Measurements from ENCODE around the gene DBT. TPM values are rescaled to one million over a fixed set of nuclear protein-coding genes. Genes with fewer than 3 reads are reported as not detected.

The DBT gene
- total and polyA plus RNA-seq, 10 of the 15 experiments (the other 5 are each of a cell fraction or from before 2014, with no cell fraction given) = 2.1 to 15.9 (median 6.9) TPM

DNA sequence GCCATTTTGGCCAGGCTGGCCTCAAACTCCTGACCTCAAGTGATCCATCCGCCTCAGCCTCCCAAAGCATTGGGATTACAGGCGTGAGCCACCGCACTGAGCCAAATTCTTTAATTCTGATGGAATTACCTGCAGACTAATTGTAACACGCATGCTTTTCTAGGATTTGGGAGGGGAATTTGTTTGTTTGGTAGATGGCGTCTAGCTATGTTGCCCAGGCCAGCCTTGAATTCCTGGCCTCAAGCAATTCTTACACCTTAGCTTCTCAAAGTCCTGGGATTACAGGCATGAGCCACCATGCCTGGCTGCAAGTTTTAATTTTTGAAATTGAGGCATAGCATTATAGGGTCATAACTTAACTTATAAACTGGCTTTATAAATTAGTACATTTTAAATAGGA, 35.0 kb upstream of the DBT start:
- H3K4me2 ChIP-seq (ENCODE audit: control insufficient read depth, insufficient read depth) = no peak overlapping the region
- H3K36me3 ChIP-seq (ENCODE audit: control insufficient read depth in 2 of 2, insufficient read depth in 2 of 2, low read length in 1 of 2) = peaks cover 4 to 32% of the 10 kb centered on the region in 2 experiments
- intact Hi-C loops (cut with micrococcal nuclease; ENCODE audit: unreplicated experiment) (no loop called here), in situ Hi-C loops (cut with MboI) (no loop called here)
- over 99% methylated on average over 5 of the region's 5 CpGs for WGBS (ENCODE audit: insufficient coverage, insufficient replicate concordance, low lambda C conversion rate, missing lambda C conversion rate)
- H3K27ac ChIP-seq (ENCODE audit: control insufficient read depth, insufficient read depth) = no peak overlapping the region
- no peak overlapping the region for H3K9ac ChIP-seq (ENCODE audit: control insufficient read depth, insufficient read depth, low read length)
- H3K79me2 ChIP-seq (ENCODE audit: control insufficient read depth, insufficient read depth, low read length) = no peaks in the 10 kb centered on the region
- H4K20me1 ChIP-seq (ENCODE audit: control insufficient read depth, insufficient read depth) = no peaks in the 10 kb centered on the region
- BruUV-seq (replicated peaks) = no TSS peak
- TF ChIP-seq FOS (IDR thresholded peaks at IDR 0.05; ENCODE audit: borderline replicate concordance, extremely low read depth, insufficient read length) = no peak
- RAD21 ChIA-PET (ENCODE audit: unreplicated experiment) = no interaction called here
- no peak overlapping the region for H2AFZ ChIP-seq (ENCODE audit: control insufficient read depth, low read depth, low read length)
- ATAC-seq = no peak
- no peak for FAIRE-seq
- no peak overlapping the region for H3K4me3 ChIP-seq
- no peaks in the 10 kb centered on the region for H3K4me1 ChIP-seq (ENCODE audit: control insufficient read depth, insufficient read depth, low read length)
- DNase-seq (ENCODE audit: low read depth, low spot score) = no peak
- CTCF ChIA-PET = interaction anchor here (0.6 kb wide), 1 partner anchor 171 kb away, joined by 3 read pairs; no protein-coding TSS in a partner anchor
- H3K9me3 ChIP-seq (replicated peaks; ENCODE audit: control insufficient read depth, insufficient read depth, low read length) = no peaks in the 10 kb centered on the region
- POLR2A ChIA-PET = no interaction called here
- SMC1A ChIA-PET (ENCODE audit: uncharacterized antibody, unreplicated experiment) = interaction anchor here (0.6 to 1.2 kb wide), 3 partner anchors 63 to 485 kb away, joined by 3 read pairs; no protein-coding TSS in a partner anchor
- H3K27me3 ChIP-seq (replicated peaks in 1 of 2; ENCODE audit: control insufficient read depth in 2 of 2, insufficient read depth in 2 of 2, low read length in 1 of 2) = no peaks in the 10 kb centered on the region

- FAIRE-seq = no peak
- Histone ChIP-seq H3K27ac (ENCODE audit: control insufficient read depth, insufficient read depth) (no peak overlapping the region), H3K9ac (ENCODE audit: control insufficient read depth, insufficient read depth, low read length) (no peak overlapping the region), H3K4me1 (ENCODE audit: control insufficient read depth, insufficient read depth, low read length) (no peaks in the 10 kb centered on the region), H4K20me1 (ENCODE audit: control insufficient read depth, insufficient read depth) (no peaks in the 10 kb centered on the region), H3K9me3 (replicated peaks; ENCODE audit: control insufficient read depth, insufficient read depth, low read length) (no peaks in the 10 kb centered on the region), H3K4me2 (ENCODE audit: control insufficient read depth, insufficient read depth) (no peak overlapping the region), H3K27me3 (replicated peaks in 1 of 2; ENCODE audit: control insufficient read depth in 2 of 2, insufficient read depth in 2 of 2, low read length in 1 of 2) (no peaks in the 10 kb centered on the region), H3K36me3 (ENCODE audit: control insufficient read depth in 2 of 2, insufficient read depth in 2 of 2, low read length in 1 of 2) (peaks cover 3 to 20% of the 10 kb centered on the region in 2 experiments; a peak in 3 of 4 replicates), H3K79me2 (ENCODE audit: control insufficient read depth, insufficient read depth, low read length) (no peaks in the 10 kb centered on the region), H3K4me3 (no peak overlapping the region), H2AFZ (ENCODE audit: control insufficient read depth, low read depth, low read length) (no peak overlapping the region)
- BruUV-seq (replicated peaks) = no TSS peak
- no peak for ATAC-seq
- ChIA-PET RAD21 (ENCODE audit: unreplicated experiment) (interaction anchor here (0.6 kb wide), 1 partner anchor 576 kb away, joined by 3 read pairs; no protein-coding TSS in a partner anchor), CTCF (interaction anchor here (0.8 to 1.6 kb wide), 2 partner anchors 78 kb away, joined by 4 to 7 read pairs; no protein-coding TSS in a partner anchor), POLR2A (interaction anchor here (1.1 kb wide), 1 partner anchor 73 kb away, joined by 3 read pairs; no protein-coding TSS in a partner anchor), SMC1A (ENCODE audit: uncharacterized antibody, unreplicated experiment) (interaction anchor here (1.1 to 1.3 kb wide), 2 partner anchors 76 to 78 kb away, joined by 3 to 6 read pairs; no protein-coding TSS in a partner anchor)
- intact Hi-C loops (cut with micrococcal nuclease; ENCODE audit: unreplicated experiment) = loop anchor here (5.0 to 10.0 kb wide), 2 partner anchors 475 to 587 kb away; no protein-coding TSS in a partner anchor
- in situ Hi-C loops (cut with MboI) = loop anchor here (10.0 kb wide), 1 partner anchor 585 kb away; no protein-coding TSS in a partner anchor
- DNase-seq (ENCODE audit: low read depth, low spot score) = no peak
- 100% methylated on average over 2 of the region's 2 CpGs for WGBS (ENCODE audit: insufficient coverage, insufficient replicate concordance, low lambda C conversion rate, missing lambda C conversion rate)
- no peak for TF ChIP-seq POU2F2 (IDR thresholded peaks at IDR 0.05; ENCODE audit: borderline replicate concordance, low read depth, low read length)
- no peak for TF ChIP-seq CBFB (IDR thresholded peaks at IDR 0.05; ENCODE audit: low read depth)
- TF ChIP-seq POLR2AphosphoS5 (IDR thresholded peaks at IDR 0.05; ENCODE audit: low read length) = no peak
- TF ChIP-seq ZNF384 (IDR thresholded peaks at IDR 0.05; ENCODE audit: borderline replicate concordance, low read depth, low read length) = no peak
- no peak for TF ChIP-seq SRF (IDR thresholded peaks at IDR 0.05; ENCODE audit: low read depth in 2 of 2, low read length in 2 of 2)
- TF ChIP-seq MEF2B (IDR thresholded peaks at IDR 0.05; ENCODE audit: partially characterized antibody, poor library complexity, severe bottlenecking) = no peak
- no peak for TF ChIP-seq WRNIP1 (IDR thresholded peaks at IDR 0.05; ENCODE audit: borderline replicate concordance, low read depth, low read length)
- no peak for TF ChIP-seq RB1 (IDR thresholded peaks at IDR 0.05; ENCODE audit: borderline replicate concordance)
- TF ChIP-seq PAX8 (IDR thresholded peaks at IDR 0.05) = no peak
- no peak for TF ChIP-seq EP300 (IDR thresholded peaks at IDR 0.05; ENCODE audit: borderline replicate concordance in 1 of 2, control insufficient read depth in 1 of 2, low read depth in 2 of 2, low read length in 2 of 2)
- no peak for TF ChIP-seq MTA2 (IDR thresholded peaks at IDR 0.05; ENCODE audit: low read depth)
- TF ChIP-seq BCL11A (IDR thresholded peaks at IDR 0.05; ENCODE audit: low read depth, low read length) = no peak
- no peak for TF ChIP-seq FOXM1 (IDR thresholded peaks at IDR 0.05; ENCODE audit: low read depth, low read length)
- TF ChIP-seq TAF1 (IDR thresholded peaks at IDR 0.05; ENCODE audit: borderline replicate concordance, low read depth, low read length) = no peak
- TF ChIP-seq HDAC6 (IDR thresholded peaks at IDR 0.05; ENCODE audit: unreplicated experiment) = no peak
- TF ChIP-seq SREBF1 (IDR thresholded peaks at IDR 0.05; ENCODE audit: low read length) = no peak
These were observed 30.5 kb upstream of the DBT start for GRCh38 chr1:100279954-100280682.
